NCI-H82 treated with DMSO at 0.1 percent for 48 hours (cell line): ENCODE results near the gene ITPR2.

ENCODE experiments used
- DNase-seq: peaks from one replicate; lab custom pipeline; 2025; ENCODE audit not compliant: unreplicated experiment; lab: John Stamatoyannopoulos, UW

Gene ITPR2

DNA sequence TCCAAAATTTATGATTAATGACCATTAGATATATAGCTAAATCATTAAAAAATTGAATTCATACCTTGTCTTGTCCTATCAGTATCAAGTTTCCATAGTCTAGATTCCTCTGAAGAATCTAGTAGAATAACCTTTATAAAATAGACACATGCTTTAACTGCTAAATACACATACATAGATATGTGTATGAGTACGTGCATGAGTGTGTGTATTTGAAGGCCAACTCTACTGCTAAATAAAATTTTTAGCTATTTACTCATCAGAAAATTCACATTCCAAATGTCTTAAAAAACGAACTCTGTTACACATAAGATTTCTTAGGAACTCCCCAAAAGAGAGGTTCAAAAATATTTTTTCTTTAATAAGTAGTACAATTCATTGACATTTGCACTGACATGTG lies 404.6 kb downstream of the ITPR2 start:
- DNase-seq, result no peak

DNA sequence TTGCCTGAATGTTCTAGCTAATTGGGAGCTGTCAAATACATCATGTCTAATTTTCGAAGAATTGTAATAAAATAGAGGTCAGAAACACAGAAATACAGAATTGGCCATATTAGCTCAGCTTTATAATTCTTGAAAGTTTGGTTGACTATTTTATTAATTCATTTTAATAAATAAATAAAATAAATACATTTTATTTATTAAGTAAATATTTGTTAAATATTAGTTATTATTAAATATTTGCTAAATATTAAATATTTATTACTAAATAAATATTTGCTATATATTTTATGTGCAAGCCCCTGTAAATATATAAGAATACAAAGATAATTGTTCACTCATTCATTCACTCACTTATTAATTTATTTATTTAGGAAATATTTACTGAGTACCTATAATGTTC lies 406.3 kb downstream of the ITPR2 start:
- DNase-seq, result no peak

DNA sequence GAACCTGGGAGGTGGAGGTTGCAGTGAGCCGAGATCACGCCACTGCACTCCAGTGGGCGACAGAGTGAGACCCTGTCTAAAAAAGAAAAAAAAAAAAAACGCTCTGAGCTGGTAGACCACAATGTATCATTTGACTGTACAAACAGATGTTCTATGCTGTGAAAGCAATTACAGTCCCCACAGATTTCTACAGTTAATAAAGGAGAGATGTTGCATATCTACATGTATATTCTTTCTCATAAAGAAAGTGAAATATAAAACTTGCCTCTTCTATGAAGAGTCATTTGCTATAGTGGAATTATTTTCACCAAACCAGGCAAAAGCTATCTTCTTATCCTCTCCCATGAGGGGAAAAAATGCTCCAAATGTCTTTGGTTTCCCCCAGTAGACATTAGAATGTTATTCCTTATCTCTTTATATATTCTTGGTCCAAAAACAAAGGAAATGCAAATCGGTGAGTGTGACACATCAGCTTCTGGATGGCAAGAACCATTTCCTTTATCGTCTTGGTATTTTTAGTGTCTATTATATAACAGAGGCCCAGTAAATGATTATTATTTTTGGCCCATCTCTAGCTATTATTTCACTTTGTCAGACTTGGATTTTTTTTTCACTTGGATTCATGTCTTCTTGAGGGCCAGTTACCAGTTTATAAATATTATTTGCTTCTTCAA lies 407.3 kb downstream of the ITPR2 start:
- DNase-seq, result no peak

DNA sequence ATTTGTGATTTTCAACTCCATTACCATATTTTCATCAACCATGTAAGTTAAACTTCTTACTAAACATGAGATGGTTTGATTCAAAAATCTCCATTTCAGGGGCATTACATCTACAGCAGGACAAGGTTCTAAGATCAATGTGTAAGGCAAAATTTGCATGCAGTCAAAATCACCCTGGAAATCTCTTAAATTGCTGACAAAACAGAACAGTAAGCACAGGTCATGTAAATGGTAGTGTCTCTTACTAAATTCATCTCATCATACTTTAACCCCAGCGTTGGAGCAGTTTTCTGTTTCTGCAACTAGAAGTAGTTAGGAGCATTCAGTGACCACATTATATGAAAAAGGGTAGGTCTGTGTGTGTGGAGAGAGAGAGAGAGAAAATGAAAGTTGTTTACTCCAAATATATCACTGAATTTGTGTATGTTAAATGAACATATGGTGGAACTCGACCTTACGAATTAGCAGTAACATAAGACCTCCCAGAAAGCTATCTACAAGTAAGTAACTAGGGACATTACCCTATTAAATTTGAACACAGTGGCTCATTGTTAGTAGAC lies 410.1 kb downstream of the ITPR2 start:
- no peak for DNase-seq

DNA sequence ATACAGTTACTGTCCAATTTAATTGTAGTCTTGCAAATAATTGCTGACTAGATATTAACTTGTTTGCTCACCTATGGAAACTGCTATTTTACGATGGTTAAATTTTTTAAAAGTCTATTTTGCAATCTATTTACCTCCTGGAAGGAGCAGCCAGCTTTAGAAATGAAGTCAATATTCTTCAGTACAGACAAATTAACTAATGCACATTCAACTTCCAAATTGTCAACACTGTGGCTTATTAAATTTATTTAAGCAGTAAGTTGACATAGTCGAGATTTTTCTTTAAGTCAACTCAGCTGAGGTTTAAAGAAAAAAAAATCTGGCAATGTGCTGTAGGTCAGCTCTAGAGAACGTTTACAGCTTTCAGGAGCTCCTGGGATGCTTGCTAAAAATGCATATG lies 416.4 kb downstream of the ITPR2 start:
- DNase-seq, result no peak

DNA sequence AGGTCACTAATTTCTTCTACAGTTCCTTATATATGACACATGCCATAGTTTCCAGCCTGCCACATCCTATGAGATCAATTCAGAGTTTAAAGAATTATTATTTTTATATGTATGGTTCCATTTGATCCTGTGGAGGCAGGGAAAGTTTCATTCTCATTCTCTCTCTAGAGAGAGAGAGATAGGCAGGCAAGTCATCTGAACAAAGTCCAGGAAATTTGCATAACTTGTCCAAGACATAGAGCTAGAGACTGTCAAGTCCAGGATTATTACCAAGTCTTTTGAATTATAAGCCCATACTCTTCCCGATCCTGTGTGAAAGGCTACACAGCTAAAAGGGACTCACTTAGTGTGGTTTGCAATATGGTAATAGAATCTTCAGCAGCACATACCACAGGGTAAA lies 422.3 kb downstream of the ITPR2 start:
- no peak for DNase-seq

DNA sequence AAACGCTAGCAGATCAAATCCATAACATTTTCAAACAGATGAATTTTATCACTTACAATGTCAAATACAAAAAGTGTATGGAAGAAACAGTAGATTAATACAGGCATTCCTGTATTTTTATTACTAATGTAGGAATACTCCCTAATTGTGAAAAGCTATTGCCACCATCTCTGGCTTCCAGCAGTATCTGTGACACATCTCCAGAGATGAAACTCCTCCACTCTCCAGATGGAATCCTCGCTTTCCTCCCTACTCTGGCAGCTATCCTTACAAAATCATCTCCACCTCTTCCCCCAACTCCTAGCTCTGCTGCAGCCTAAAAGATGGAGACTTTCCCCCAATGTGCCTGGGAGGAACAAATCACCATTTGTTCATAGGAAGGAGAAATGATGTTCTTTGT lies 426.2 kb downstream of the ITPR2 start:
- DNase-seq, result no peak

DNA sequence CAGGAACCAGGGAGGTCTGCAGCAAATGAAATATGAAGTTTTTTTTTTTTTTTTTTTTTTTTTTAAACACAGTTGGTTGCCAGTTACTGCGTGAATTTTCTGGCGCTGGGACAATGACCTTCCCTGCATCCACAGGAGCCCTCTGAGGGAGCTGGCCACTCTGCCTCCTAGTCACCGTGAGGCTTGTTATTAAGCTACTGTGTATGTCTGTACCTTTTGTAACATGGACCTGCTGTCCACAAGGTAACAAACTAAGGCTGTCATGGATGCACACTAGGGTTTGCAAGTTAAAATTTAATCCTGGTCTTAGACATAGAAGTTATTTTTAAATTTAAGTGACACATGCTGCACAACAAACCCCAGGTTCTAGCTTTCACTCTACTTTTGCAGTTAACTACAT lies 426.6 kb downstream of the ITPR2 start:
- DNase-seq, result no peak

DNA sequence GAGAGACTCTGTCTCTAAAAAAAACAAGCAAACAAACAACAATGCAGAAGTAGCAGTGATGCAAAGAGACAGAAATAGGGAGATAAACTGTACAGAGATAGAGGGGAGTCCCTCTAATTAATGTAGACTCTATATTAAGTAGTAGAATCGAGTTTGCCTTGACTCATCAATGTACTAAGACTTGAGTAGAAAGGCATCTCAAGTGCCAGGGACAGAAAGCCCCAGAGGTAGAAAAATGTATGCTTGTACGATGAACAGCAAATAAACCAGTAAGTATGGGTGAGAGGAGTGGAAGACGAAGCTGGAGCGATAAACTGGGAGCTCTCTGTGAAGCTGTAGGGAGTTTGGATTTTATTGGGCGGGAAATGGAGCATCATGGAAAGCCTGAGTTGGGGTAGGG lies 429.4 kb downstream of the ITPR2 start:
- DNase-seq, result no peak

DNA sequence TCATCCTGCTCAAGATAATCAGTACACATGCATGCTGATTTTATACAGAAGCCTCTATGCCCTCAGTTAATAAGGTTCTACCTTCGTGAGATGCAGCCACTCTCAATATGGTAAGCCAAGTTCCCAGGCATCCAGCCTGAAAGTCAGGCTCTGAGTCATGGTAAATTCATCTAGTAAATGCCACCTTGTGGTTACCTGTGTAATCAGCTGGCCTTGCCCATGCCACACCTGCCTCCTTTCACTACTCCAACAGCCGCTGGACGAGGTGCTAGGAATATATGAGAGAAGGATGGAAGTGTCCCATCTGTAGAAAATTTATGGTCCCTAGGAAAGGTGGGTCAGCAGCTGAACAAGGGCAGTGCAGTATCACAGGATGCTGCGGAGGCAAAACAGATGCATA lies 430.3 kb downstream of the ITPR2 start:
- DNase-seq, result no peak

DNA sequence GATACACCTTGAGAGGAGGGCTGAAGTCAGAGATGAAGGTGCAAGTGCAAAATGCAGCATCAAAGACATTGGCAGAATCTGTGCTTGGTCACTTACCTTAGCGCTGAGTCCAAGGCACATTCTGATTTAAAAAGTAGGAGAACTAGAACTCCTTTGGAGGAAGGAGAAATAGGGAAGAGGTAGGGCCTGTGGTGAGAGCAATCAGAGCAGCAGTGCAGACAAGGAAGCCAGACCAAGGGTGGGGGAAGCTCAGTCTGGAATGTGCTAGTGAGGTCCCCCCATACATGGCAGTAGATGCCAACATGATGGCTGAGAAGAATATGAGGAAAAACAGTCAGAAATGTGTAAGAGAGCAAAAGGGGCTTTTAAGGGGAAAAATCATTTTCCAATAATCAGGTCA lies 431.1 kb downstream of the ITPR2 start:
- no peak for DNase-seq

DNA sequence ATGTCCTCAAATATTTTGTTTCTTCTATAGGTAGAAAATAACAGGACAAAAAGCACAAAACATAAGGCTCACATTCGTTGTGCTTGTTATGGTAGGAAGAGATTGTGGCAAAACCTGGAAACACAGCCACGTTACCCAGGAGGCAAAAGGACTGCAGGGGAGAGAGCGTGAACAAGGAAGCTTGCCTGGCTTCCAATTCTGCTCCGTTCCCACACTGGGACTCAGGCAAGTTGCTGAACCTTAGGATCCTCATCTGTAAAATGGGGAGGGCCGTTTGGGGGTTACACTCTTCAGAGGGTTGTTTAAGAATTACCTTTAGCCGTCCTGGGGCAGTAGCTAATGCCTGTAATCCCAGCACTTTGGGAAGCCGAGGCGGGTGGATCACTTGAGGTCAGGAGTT lies 432.4 kb downstream of the ITPR2 start:
- no peak for DNase-seq

DNA sequence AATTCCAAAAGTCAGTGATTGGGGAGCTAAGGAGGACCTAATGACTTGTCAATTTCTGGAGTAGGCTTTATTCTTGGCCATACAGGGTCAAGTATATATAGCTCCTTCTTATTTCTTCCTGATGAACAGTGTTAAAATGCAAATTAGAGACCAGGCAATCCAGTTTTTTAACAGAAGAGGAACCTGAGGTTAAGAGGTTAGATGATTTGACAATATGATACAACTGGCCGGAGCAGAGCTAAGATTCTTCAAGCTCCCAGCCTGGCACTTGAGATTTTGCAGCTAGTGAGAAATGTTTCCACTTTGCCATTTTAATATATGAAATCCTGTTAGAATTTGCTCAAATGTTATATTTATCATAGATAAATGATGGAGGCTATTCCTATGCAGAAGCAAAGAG lies 433.6 kb downstream of the ITPR2 start:
- DNase-seq, result no peak

DNA sequence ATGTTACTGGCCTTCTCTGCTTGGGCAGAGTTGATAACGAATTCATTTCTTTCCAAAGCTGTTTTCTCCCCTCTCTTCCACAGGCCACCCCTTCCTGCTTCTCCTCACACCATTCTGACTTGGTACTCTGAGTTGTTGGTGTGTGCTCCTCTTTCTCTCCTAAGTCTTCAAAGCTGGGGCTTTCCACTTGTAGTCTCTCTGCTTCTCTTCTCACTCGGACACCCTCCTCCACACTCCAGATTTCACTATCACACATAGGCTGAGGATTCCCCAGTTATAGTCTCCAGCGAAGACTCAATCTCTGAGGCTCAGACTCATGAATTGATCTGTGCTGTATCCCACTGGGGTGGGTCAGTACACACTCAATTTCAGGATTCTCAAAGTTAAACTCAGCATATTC lies 436.6 kb downstream of the ITPR2 start:
- DNase-seq, result no peak

DNA sequence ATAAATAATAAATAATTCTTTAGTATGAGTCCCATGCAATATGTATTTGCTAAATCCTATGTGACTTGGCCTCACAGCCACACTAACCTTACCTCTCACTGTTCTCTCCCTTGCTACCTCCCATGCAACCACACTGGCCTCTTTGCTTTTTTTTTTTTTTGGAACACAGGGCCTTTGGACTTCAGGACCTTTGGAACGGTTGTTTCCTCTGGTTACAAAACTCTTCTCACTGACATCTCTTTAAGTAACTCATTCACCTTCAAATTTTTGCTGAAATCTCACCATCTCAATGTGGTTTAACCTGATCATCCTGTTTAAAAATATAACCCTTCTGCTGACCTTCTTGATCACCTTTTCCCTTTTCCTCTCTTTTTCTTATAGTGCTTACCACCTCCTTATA lies 443.7 kb downstream of the ITPR2 start:
- no peak for DNase-seq

DNA sequence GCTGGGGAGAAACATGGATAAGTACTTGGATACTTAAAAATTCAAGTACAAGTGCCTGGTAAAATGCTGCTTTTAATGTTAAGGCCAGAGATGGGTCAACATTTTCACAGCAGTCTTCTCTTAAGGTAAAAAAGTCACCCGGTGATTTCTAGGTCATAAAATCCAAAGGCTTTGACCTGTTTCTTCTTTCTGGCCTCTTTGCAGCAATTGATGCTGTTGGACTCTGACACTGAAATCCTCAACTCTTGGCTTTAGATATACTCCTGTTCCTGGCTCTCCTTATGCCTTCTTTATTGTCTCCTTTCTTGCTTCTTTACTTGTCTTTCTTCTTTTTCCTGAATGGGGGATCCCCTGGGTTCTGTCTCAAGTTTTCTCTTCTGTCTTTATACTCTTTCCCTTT lies 448.5 kb downstream of the ITPR2 start:
- no peak for DNase-seq

DNA sequence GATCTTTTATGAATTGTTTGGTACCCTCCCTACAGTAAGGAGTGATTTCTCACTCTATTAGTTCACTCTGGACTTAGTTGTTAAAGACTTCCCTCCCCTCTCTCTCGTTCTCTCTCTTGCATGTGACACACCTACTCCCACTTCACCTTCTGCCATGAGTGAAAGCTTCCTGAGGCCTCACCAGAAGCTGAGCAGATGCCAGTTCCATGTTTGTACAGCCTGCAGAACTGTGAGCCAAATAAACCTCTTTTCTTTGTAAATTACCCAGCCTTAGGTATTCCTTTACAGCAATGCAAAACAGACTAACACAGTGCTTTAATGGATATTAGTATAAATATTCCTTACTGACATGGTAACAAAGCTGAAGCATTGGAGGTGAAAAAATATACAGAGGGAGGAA lies 450.0 kb downstream of the ITPR2 start:
- no peak for DNase-seq

DNA sequence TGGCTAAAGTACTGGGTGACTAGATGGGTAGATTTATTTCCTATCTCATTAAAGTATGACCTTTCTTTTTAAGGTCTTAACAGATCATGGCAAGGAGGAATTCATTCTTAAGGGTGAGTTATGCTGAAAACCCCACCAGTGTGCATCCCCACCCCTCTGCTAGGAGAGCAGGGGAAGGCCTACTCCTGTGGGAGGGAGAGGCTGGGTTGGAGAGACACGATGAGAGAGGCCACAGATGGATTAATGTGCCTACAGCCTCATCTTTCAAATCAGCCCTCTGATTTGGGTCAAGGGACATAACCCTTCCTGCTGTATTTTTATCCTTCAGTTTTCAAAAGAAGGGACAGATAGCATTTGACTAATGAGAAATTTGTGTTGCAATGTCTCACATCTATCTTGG lies 452.1 kb downstream of the ITPR2 start:
- DNase-seq, result no peak

DNA sequence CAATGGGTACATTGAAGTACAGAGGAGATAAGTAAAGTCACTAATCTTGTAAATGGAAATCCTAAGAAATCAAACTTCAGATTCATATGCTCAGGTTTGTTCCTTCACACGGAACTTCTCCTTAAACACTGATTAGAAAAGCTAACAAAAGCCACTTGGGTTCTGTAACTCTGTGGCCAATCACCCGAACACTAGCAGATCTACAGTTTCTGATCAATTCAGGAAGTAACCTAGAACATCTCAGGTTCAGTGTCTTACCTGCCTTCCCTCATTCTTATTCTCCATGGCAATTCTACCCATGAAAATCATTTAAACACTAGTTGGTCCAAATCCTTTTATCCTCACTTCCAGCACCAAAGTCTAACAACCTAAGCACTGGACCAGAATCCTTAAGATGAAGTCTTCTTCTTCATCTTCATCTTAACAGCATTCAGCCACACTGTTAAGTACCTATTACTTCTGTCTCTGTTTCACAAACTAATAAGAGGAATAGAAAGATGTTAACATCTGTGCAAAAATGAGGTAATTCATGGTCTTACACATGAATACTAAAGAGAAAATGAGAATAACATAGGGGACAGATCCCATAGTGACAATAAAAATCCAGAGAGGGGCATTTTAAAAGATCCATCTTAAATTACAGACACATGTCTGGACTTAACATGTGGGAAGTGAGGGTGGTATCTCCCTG lies 453.1 kb downstream of the ITPR2 start:
- DNase-seq, result no peak

DNA sequence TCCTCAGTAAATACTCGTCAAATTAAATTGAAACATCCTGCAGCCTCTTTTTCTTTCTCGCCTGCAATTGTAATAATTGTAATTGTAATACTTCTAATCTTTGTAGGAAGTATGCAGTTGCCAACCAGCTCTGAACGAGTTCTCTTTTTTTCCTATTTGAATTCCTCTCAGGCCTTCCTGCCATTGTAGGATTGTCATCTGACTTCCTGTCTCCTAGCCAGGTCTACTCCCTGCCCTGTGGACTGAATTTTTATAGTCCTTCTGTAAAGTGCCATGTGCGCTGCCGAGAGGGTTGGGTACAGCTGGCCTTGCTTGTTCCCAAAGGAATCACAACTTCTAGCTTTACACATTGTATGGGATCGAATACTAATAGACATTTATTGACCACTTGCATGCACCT lies 454.3 kb downstream of the ITPR2 start:
- no peak for DNase-seq

DNA sequence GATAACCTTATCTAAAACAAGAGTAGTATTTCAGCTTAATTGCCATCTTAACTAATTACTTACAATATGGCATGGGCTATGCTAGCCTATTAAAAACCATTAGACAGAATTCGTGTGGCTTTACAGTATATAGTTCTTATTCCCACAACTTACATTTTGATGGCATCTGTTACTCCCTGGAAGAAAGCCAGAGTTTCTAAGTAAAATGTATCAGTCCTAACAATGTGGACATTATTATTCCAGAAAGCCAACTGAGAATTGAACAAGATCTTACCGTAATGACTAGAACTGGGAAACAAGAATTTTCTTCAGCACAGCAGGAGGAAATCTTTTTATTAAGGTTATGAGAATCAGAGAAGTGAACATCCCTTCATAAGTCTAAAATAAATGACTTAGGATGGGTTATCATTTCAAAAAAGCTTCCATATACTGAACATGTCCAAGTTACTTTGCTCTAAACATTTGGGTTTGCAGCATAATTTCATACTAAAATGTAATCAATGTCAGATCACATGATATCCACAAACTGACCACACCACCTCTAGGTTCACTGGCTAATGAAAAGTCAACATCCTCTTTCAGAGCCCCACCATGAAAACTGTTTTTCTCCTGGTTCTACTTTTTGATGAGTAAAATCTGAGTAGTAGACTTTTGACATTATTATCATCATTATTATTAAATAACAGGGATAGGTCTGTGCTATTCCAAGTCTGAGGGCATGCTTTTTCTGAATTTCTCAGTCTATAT lies 457.9 kb downstream of the ITPR2 start:
- peak; percentile 93 for DNase-seq
